Stomach (tissue), 9 donors: ENCODE data around the gene C3. TPM values are rescaled to one million over a fixed set of nuclear protein-coding genes. Genes with fewer than 3 reads are reported as not detected.

Experiments used
- DNase-seq, 2 donors: peaks; one replicate each; pipeline versions ENCODE4 v3.0.0 to v3.0.0-alpha.2; 2013 to 2019
- H3K27ac ChIP-seq, 5 donors: fragments of 200-600 bp in 4 of 5; sonication (generic) in 4 of 5; one replicate each; pipeline ENCODE4 v1.5.1; 2013 to 2019; ENCODE audit warnings: mild to moderate bottlenecking in 1 of 5, moderate library complexity in 1 of 5
- H3K27me3 ChIP-seq, 3 donors: fragments of 200-600 bp; sonication (generic); one replicate each; pipeline ENCODE4 v1.5.1; 2017 to 2019; ENCODE audit warnings: mixed run types in 1 of 3
- H3K36me3 ChIP-seq, 4 donors: fragments of 200-600 bp; sonication (generic); 1 replicate in 3 of 4; 2 replicates in 1 of 4; pipeline ENCODE4 v1.5.1; 2016 to 2019
- H3K4me1 ChIP-seq, 4 donors: fragments of 200-600 bp; sonication (generic); one replicate each; pipeline ENCODE4 v1.5.1; 2016 to 2019
- H3K4me3 ChIP-seq, 4 donors: fragments of 200-600 bp; sonication (generic) in 3 of 4; one replicate each; pipeline ENCODE4 v1.5.1; 2016 to 2019; ENCODE audit warnings: mild to moderate bottlenecking in 1 of 4
- H3K9me3 ChIP-seq, 4 donors: fragments of 200-600 bp; sonication (generic); one replicate each; pipeline ENCODE4 v1.5.1; 2016 to 2019
- CTCF ChIP-seq, 7 experiments: fragments of 450-650 bp in 4 of 7; fragments of 200-600 bp in 3 of 7; sonication (generic) in 3 of 7; IDR thresholded peaks; one replicate each; pipeline ENCODE4 v1.5.1; 2016 to 2019; ENCODE audit warnings: antibody characterized with exemption in 7 of 7, control low read depth in 2 of 7, mild to moderate bottlenecking in 1 of 7
- EP300 ChIP-seq: sonication (generic); formaldehyde crosslinking; IDR thresholded peaks from one replicate; pipeline ENCODE4 v1.6.1; 2017; ENCODE audit warnings: antibody characterized with exemption
- POLR2A ChIP-seq, 4 donors: fragments of 450-650 bp; IDR thresholded peaks; one replicate each; pipeline ENCODE4 v1.6.1; 2016; ENCODE audit warnings: antibody characterized with exemption in 4 of 4, control low read depth in 2 of 4, mild to moderate bottlenecking in 1 of 4, moderate library complexity in 1 of 4
- POLR2AphosphoS5 ChIP-seq, 3 donors: sonication (generic); formaldehyde crosslinking; IDR thresholded peaks; one replicate each; pipeline ENCODE4 v1.6.1; 2016; ENCODE audit warnings: antibody characterized with exemption in 3 of 3
- WGBS, 5 donors: extraction: QIAGEN DNeasy Blood & Tissue Kit in 3 of 5; methylation state at CpG; one replicate each; pipeline versions ENCODE4 v1.1.5 to v1.1.7; 2013 to 2018; 5-methylcytosine and 5-hydroxymethylcytosine counted together
- intact Hi-C: fragments of 100-400 bp; cut with DNase I; formaldehyde crosslinking; loops from one replicate; pipeline ENCODE4 v1.15.1; 2023; ENCODE audit warnings: low total_unique reads
- polyA plus RNA-seq, 3 donors: library from polyadenylated mRNA; stranded (reverse); fragments of 200-250 nt; gene quantifications; one replicate each; pipeline ENCODE4 v1.2.3, GENCODE V29; 2013
- total RNA-seq, 5 donors: library from RNA; depleted of rRNA; stranded (reverse); fragments of >200 nt; gene quantifications; one replicate each; pipeline versions ENCODE4 v1.1.0 to v1.2.3, GENCODE V29; 2014 to 2016
- donor health status: healthy with polysubstance abuse.
- donor health status: Bipolar disorder and iron deficiency.
- donor health status: healthy.

C3 gene
- total and polyA plus RNA-seq, 8 donors = 22.8 to 1,672 (median 221) TPM

GRCh38 chr19:6737873-6738786, 17.7 kb upstream of the C3 start:
- peak; percentile 93 to 99 for DNase-seq
- Histone ChIP-seq H3K4me1 (peaks cover 37 to 70% (median 59%) of the 10 kb centered on the region in 4 donors), H3K36me3 (peaks cover 2 to 28% (median 20%) of the 10 kb centered on the region in 4 donors), H3K27me3 (no peaks in the 10 kb centered on the region), H3K4me3 (peak overlapping the region; percentile 0 to 87 (median 76)), H3K27ac (peak overlapping the region; percentile 89 to 98 (median 93)), H3K9me3 (no peaks in the 10 kb centered on the region)
- WGBS, 5 donors = 8 to 13% (median 9%) methylated on average over 13 of the region's 13 CpGs
- intact Hi-C loops = loop anchor here (10.0 kb wide), 1 partner anchor 127 kb away; no protein-coding TSS in a partner anchor
- TF ChIP-seq POLR2AphosphoS5 (IDR thresholded peaks at IDR 0.05) = peak; percentile 44 to 87 (median 76)
- TF ChIP-seq CTCF (IDR thresholded peaks at IDR 0.05) = peak in 5 of 7 experiments; percentile 31 to 79 (median 63)
- no peak for TF ChIP-seq POLR2A (IDR thresholded peaks at IDR 0.05)

GRCh38 chr19:6737284-6737872, 16.9 kb upstream of the C3 start, which contains the start of gene GPR108:
GPR108 (minus strand) TSS chr19:6737580; CDS start chr19:6737576, 4 bp downstream.
- Histone ChIP-seq H3K4me1 (peaks cover 37 to 62% (median 54%) of the 10 kb centered on the region in 4 donors), H3K27ac (peak within 1 kb of the TSS; percentile 93 to 99 (median 97)), H3K27me3 (no peaks in the 10 kb centered on the region), H3K9me3 (no peaks in the 10 kb centered on the region), H3K36me3 (peaks cover under 1 to 28% (median 20%) of the 10 kb centered on the region in 4 donors), H3K4me3 (peak within 1 kb of the TSS; percentile 78 to 91 (median 84))
- peak in 1 of 3 donors; percentile 18 for TF ChIP-seq POLR2AphosphoS5 (IDR thresholded peaks at IDR 0.05)
- TF ChIP-seq EP300 = no peak
- DNase-seq = peak; percentile 99 to 100
- intact Hi-C loops = loop anchor here (10.0 kb wide), 1 partner anchor 127 kb away; no protein-coding TSS in a partner anchor
- WGBS, 5 donors = 0 to 3% (median 0%) methylated on average over 16 to 55 of the region's 55 CpGs

- intact Hi-C loops = loop anchor here (10.0 kb wide), 1 partner anchor 128 kb away; no protein-coding TSS in a partner anchor
- Histone ChIP-seq H3K36me3 (peaks cover 6 to 30% (median 25%) of the 10 kb centered on the region in 4 donors), H3K4me1 (peaks cover 35 to 58% (median 52%) of the 10 kb centered on the region in 4 donors), H3K9me3 (no peaks in the 10 kb centered on the region), H3K27ac (peak overlapping the region; percentile 93 to 99 (median 97)), H3K27me3 (no peaks in the 10 kb centered on the region), H3K4me3 (peak overlapping the region; percentile 62 to 91 (median 82))
- 0 to 2% (median 1%) methylated on average over 11 to 16 of the region's 16 CpGs for WGBS, 5 donors
- no peak for DNase-seq
- no peak for TF ChIP-seq POLR2A (IDR thresholded peaks at IDR 0.05)
These were observed 16.4 kb upstream of the C3 start for GRCh38 chr19:6736917-6737283.

- no peaks in the 10 kb centered on the region for H3K9me3 ChIP-seq
- DNase-seq = peak; percentile 75 to 93
- no peaks in the 10 kb centered on the region for H3K27me3 ChIP-seq
- TF ChIP-seq POLR2A (IDR thresholded peaks at IDR 0.05) (no peak), POLR2AphosphoS5 (IDR thresholded peaks at IDR 0.05) (peak in 2 of 3 donors; percentile 26 to 57), EP300 (no peak), CTCF (IDR thresholded peaks at IDR 0.05) (peak in 5 of 7 experiments; percentile 38 to 77 (median 53))
- H3K36me3 ChIP-seq = peaks cover 10 to 36% (median 31%) of the 10 kb centered on the region in 4 donors
- peaks cover 32 to 52% (median 46%) of the 10 kb centered on the region in 4 donors for H3K4me1 ChIP-seq
- intact Hi-C loops = loop anchor here (10.0 kb wide), 1 partner anchor 128 kb away; no protein-coding TSS in a partner anchor
- H3K4me3 ChIP-seq = peak overlapping the region; percentile 62 to 91 (median 82)
- peak overlapping the region; percentile 93 to 99 (median 97) for H3K27ac ChIP-seq
- WGBS, 5 donors = 22 to 47% (median 25%) methylated on average over 15 to 25 of the region's 25 CpGs
These were observed 15.9 kb upstream of the C3 start for GRCh38 chr19:6736169-6736916.
